CD4-positive, alpha-beta T cell treated with Interleukin-12 subunit alpha and Interleukin-12 subunit beta, for 1 hour (primary cell): ENCODE data around the gene ACAP3.

Experiments
- DNase-seq: peaks from one replicate; pipeline ENCODE4 v3.0.0-alpha.2; 2020

Gene ACAP3

DNA sequence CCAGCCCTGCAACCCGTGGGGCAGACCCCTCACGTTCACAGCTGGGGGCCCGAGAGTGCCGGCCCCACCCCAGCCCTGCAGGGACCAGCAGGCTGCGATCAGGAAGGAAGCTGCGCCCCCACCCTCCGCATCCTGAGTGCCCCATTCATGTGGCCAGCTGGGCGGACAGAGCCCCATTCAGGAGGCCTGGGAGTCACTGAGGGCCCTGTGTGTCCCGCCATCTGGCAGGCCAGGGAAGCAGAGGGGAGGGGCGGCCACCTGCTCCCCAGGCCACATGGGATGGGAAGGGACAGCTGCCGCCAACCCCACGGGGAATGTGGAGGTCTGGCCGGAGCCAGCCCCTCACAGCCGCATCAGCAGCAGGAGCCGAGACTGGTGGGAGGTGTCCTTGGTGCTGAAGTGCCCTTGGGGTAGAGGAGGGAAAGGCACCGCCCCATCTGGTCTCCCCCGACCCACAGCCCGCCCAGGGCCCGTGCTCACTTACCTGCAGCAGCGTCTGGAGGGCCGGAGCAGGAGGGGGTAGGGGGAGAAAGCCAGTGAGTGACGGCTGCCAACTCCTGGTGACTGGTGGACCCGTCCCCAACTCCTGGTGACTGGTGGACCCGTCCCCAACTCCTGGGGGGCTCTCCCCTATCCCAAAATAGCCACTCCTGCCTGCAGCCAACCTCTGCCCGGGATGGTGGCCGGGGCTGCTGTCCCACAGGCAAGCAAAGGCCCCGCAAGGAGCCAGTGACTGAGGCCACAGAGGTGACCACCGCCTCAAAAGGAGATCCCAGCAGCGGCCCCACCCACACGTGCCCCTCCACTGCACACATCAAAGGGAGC lies 8.7 kb downstream of the ACAP3 start:
- no peak for DNase-seq

DNA sequence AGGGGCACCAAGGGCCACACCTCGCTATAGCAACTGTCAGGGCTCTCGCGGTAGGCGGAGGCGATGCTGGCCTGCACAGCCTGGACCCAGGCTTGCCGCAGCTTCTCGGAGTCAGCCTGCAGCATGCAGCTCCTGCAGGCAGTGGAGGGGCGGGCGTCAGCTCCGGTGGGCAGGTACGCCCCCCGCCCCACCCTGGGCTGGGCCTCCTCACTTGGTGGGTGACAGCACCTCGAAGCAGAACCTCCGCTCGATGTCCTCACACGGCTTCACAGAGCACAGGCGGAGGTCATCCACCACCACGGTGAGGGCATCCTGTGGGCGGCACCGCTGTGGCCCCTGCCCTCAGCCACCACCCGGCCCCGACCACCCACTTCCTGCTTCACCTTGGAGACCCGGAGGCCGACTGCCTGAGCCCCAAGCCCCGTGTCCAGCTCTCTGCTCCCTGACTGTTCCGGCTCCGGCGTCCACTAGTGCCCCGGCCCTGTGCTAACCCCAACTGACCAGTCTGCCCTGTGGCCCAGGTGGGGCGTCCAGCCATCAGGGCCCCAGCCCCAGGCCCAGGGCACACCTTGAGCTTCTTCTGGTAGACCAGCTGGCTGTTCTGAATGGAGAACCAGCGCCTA lies 9.8 kb downstream of the ACAP3 start:
- no peak for DNase-seq

DNA sequence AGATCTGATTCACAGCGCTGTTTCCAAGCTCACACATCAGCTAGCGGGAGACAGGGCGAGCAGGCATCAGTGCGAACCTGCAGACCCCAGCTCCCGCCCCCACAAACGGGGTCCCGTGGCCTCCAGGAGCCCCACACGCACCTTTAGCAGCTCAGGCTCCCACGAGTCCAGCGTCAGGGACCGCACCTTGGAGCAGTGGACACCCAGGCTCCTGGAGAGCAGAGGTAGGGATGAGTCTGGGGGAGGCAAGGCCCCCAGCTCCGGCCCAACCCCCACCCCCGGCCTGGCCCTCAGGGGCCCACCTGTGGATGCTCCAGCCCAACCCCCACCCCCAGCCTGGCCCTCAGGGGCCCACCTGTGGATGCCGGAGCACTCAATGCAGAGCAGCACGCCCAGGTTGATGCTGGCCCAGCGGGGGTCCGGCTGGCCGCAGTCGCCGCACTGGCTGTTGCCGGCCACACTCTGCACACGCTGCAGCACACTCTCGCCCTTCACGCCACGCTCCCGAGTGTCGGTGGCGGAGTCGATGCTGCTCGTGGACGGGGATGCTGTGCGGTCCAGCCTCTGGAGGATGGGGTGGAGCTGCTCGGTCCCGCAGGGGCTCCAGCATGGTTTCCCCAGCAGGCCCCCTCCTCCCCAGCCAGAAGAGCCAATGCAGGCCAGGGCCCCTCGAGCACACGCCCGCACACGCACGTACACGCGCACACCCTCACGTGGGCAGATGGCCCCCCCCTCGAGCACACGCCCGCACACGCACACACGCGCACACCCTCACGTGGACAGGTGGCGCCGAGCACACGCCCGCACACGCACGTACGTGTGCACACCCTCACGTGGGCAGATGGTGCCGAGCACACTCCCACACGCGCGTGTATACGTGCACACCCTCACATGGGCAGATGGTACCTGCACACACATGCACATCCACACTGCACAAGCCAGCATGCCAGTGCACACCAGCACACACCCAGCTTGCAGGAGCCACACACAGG lies 11.4 kb downstream of the ACAP3 start:
- DNase-seq, result no peak

DNA sequence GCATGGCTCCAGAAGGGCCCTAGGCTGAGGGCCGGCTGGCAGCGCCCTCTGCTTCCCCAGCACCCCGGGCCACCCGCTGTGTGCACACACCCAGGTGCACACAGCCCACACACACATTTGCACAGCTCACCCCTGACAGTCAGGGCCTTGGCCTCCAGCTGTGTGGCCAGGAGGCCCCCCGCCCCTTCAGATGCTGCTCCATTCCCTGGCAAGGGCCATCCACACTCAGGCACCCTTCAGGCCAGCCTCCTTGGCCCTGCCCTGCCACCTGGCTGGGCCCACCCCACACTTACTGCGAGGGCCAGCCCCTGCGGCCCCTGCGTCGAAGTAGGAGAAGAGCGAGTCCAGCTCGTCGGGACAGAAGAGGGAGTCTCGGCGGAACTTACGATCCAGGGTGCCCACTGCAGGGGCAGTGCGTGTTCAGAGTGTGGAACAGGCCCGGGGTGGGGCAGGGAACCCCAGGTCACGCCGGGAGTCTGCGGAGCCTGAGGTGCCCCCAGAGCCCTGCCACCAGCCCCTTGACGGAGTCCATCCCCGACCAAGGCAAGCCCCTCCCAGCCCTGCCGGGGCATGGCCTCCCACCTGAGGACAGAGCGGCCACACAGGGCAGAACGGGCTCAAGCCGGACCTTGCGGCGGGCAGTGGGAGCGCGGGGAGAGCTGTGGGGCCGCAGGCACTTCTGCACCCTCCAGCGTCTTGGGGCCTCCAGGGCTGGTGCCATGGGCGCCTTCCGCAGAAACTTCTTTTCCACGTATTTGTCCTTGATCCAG lies 12.4 kb downstream of the ACAP3 start:
- no peak for DNase-seq

- DNase-seq, result no peak
Observed at GRCh38 chr1:1294250-1294890, 13.4 kb downstream of the ACAP3 start.

GRCh38 chr1:1293263-1294249 lies 14.2 kb downstream of the ACAP3 start:
- DNase-seq, result no peak

DNA sequence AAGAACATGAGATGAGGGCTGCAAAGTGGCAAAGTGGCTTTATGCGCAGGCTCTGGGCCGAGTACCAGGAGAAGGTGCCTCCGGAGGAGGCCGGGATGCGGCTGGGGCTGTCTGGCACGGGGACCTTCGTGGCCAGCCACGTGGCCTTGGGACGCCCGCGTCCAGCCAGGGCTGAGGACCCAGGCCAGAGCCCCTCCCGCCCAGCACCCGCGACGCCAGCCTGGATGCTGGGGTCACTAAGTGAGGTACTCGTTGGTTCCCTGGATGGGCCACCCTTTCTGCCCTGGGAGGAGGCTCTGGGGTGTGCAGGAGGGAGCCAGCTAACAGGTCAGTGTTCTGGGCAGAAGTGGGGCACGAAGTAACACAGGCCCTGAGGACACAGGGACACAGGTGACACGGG lies 14.9 kb downstream of the ACAP3 start:
- no peak for DNase-seq

GRCh38 chr1:1292442-1292779 lies 15.3 kb downstream of the ACAP3 start:
- no peak for DNase-seq

DNA sequence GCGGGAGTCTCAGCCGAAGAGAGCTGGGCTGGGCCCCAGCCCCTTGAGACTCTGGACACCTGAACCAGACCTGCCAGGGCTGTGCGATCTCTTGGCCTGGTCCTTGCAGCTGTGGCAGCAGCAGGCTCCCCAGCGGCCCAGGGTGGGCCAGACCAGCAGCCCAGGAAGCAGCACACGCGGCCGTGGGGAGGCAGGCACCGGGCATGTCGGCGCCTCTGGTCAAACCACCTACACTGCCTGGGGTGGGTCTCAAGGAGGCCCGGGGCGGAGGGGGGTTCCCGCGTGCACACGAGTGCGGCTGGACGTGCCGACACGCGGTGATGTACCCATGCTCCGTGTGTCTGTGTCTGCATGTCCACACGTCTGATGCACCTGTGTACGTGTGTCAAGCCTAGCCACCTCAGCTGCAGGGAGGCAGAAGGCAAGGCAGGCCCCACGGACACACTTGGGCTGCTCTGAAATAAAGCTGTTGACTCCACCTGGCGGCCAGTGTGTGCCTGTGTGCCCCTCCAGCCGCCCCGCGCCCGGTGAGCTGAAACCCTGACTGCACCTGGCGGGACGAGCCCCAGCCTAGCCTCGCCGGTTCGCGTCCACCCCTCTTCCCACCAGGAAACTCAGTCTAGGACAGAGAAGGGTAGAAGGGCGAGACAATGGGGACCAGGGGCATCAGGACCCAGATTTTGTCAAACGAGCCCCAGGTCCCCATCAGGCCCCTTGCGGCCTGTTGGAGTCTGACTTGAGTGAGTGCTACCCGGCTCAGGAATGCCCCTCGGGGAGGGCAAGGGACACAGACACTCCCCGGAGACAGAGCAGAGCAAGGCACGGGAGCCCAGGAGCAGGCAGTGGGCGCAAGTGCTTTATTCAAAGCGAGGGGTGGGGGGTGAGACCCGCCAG lies 15.9 kb downstream of the ACAP3 start:
- peak; percentile 74 for DNase-seq

- DNase-seq, result no peak
Observed at GRCh38 chr1:1291023-1291528, 16.7 kb downstream of the ACAP3 start.

DNA sequence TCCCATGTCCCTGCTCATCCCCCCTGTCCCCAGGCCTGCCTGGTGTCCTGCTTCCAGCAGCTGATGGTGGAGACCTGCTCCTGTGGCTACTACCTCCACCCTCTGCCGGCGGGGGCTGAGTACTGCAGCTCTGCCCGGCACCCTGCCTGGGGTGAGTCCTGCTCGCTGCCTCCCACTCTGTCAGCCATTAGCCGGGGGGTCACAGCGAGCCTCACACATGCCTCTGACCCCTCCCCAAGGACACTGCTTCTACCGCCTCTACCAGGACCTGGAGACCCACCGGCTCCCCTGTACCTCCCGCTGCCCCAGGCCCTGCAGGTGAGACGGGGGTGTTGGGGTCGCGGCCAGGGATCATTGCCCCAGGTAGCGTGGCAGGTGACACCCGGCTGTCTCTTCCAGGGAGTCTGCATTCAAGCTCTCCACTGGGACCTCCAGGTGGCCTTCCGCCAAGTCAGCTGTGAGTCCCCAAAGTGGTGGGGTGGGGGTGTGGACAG lies 17.4 kb downstream of the ACAP3 start:
- peak; percentile 76 for DNase-seq

- no peak for DNase-seq
Observed at GRCh38 chr1:1287288-1288110, 20.2 kb downstream of the ACAP3 start.

DNA sequence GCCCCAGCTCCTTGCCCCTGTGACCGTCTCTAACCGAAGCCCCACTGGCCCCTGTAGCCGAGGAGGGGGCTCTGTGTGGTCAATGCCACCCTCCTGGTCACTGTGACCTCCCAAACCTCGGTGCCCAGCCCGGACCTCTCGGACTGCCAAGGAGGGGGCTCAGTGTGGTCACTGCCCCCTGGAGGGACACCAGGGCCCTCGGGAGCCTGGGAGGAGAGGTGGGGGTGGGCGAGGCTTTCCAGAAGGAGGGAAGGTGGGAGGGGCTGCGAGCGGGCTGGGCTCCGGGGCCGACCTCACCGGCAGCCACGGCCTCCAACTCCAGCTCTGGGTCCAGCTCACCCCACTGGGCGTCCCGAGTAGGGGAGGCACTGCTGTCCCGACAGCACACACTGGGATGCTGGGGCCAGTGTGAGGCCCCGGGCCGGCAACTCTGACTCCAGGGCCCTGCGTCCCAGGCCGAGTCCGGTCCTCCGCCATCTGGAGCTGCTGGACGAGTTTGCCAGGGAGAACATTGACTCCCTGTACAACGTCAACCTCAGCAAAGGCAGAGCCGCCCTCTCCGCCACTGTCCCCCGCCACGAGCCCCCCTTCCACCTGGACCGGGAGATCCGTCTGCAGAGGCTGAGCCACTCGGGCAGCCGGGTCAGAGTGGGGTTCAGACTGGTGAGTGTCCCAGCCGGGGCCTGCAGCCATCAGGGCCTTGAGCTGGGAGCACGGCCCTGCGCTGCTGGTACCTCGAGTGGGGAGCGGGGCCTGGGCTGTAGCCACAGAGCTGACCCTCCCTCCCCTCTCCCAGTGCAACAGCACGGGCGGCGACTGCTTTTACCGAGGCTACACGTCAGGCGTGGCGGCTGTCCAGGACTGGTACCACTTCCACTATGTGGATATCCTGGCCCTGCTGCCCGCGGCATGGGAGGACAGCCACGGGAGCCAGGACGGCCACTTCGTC lies 21.1 kb downstream of the ACAP3 start:
- DNase-seq, result no peak

DNA sequence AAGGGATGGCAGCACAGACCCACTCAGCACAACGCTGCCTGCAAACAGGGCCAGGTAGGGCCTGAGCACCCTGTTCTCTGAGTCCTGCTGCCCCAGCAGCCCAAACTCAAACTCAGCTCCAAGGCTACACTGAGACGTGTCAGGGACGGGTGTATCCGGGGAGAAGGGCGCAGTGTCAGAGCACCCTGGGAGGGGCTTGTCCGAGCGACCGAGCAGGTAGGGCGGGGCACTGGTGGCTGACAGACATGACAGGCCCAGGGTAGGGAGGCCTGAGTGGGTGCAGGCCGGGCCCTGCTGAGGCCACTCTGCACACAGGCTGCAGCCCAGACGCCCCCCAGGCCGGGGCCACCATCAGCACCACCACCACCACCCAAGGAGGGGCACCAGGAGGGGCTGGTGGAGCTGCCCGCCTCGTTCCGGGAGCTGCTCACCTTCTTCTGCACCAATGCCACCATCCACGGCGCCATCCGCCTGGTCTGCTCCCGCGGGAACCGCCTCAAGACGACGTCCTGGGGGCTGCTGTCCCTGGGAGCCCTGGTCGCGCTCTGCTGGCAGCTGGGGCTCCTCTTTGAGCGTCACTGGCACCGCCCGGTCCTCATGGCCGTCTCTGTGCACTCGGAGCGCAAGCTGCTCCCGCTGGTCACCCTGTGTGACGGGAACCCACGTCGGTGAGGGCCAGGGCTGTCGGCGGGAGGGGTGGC lies 22.0 kb downstream of the ACAP3 start:
- DNase-seq, result no peak

GRCh38 chr1:1285102-1285571 lies 22.6 kb downstream of the ACAP3 start:
- DNase-seq, result no peak
